PC-9 (cell line): ENCODE measurements around the gene GBA3. TPM values are rescaled to one million over a fixed set of nuclear protein-coding genes. Genes with fewer than 3 reads are reported as not detected.

Experiments
- BruUV-seq: library from RNA; stranded (reverse); fragments of 400-500 nt; replicated peaks from 2 replicates; lab custom pipeline; 2021; lab: Mats Ljungman, UMichigan
- CTCF ChIA-PET: fragments of 300-600 bp; sonication (Branson Sonifier 250); formaldehyde crosslinking; loops from one replicate; lab custom pipeline; 2022; ENCODE audit warnings: antibody characterized with exemption; lab: Charles Lee
- POLR2A ChIA-PET: fragments of 300-600 bp; sonication (Branson Sonifier 250); formaldehyde crosslinking; loops from one replicate; lab custom pipeline; 2022; ENCODE audit warnings: antibody characterized with exemption; ENCODE audit not compliant: unreplicated experiment; lab: Charles Lee
- DNase-seq, 2 experiments: peaks; one replicate each; pipeline versions ENCODE4 v3.0.0 to v3.0.0-alpha.2; 2015 to 2022; ENCODE audit warnings: mixed read lengths in 1 of 2
- H2AFZ ChIP-seq: fragments of 200-600 bp; sonication (generic); 2 replicates; pipeline ENCODE4 v1.8.1; 2017; ENCODE audit warnings: antibody characterized with exemption
- H3F3A ChIP-seq: fragments of 200-600 bp; sonication (generic); 2 replicates; pipeline ENCODE4 v1.8.1; 2017; ENCODE audit warnings: antibody characterized with exemption, mild to moderate bottlenecking, low read depth; ENCODE audit not compliant: insufficient read depth
- H3K27ac ChIP-seq: fragments of 200-600 bp; sonication (generic); 2 replicates; pipeline ENCODE4 v1.6.1; 2016; ENCODE audit warnings: mixed run types
- H3K27me3 ChIP-seq: fragments of 200-600 bp; sonication (generic); 2 replicates; pipeline ENCODE4 v1.6.1; 2016; ENCODE audit warnings: low read depth, mixed run types; ENCODE audit not compliant: insufficient read depth
- H3K36me3 ChIP-seq: fragments of 200-600 bp; sonication (generic); 2 replicates; pipeline ENCODE4 v1.6.1; 2016; ENCODE audit warnings: low read depth, mixed run types
- H3K4me1 ChIP-seq: fragments of 200-600 bp; sonication (generic); replicated peaks from 2 replicates; pipeline ENCODE4 v1.6.1; 2016; ENCODE audit warnings: mixed run types; ENCODE audit not compliant: insufficient read depth
- H3K4me2 ChIP-seq: fragments of 200-600 bp; sonication (generic); 2 replicates; pipeline ENCODE4 v1.6.1; 2017; ENCODE audit warnings: mixed run types
- H3K4me3 ChIP-seq: fragments of 200-600 bp; sonication (generic); 2 replicates; pipeline ENCODE4 v1.6.1; 2016; ENCODE audit warnings: mixed run types
- H3K79me2 ChIP-seq: fragments of 200-600 bp; sonication (generic); 2 replicates; pipeline ENCODE4 v1.6.1; 2017; ENCODE audit warnings: low read depth, mixed run types
- H3K9me2 ChIP-seq: fragments of 200-600 bp; sonication (generic); 2 replicates; pipeline ENCODE4 v1.8.1; 2017; ENCODE audit warnings: mild to moderate bottlenecking; ENCODE audit not compliant: insufficient read depth
- H3K9me3 ChIP-seq: fragments of 200-600 bp; sonication (generic); 2 replicates; pipeline ENCODE4 v1.8.1; 2016; ENCODE audit warnings: low read depth; ENCODE audit not compliant: insufficient read depth
- H4K20me1 ChIP-seq: fragments of 200-600 bp; sonication (generic); 2 replicates; pipeline ENCODE4 v1.8.1; 2017; ENCODE audit not compliant: insufficient read depth
- CTCF ChIP-seq: fragments of 200-600 bp; sonication (generic); conservative IDR thresholded peaks from 2 replicates; pipeline ENCODE4 v1.6.1; 2017; ENCODE audit warnings: mixed run types, antibody characterized with exemption, mild to moderate bottlenecking, moderate library complexity
- EZH2 ChIP-seq: fragments of 200-600 bp; sonication (generic); IDR thresholded peaks from 2 replicates; pipeline ENCODE4 v1.8.0; 2017; ENCODE audit warnings: antibody characterized with exemption, low read depth
- intact Hi-C: fragments of 100-400 bp; cut with micrococcal nuclease; formaldehyde crosslinking; loops from one replicate; pipeline ENCODE4 v1.10.0; 2022; ENCODE audit not compliant: unreplicated experiment
- total RNA-seq: library from RNA; stranded (reverse); gene quantifications from 2 replicates; pipeline ENCODE4 v1.2.3, GENCODE V29; 2021

GBA3 gene
- total RNA-seq, 1 experiment from 2014 or later: not detected

DNA sequence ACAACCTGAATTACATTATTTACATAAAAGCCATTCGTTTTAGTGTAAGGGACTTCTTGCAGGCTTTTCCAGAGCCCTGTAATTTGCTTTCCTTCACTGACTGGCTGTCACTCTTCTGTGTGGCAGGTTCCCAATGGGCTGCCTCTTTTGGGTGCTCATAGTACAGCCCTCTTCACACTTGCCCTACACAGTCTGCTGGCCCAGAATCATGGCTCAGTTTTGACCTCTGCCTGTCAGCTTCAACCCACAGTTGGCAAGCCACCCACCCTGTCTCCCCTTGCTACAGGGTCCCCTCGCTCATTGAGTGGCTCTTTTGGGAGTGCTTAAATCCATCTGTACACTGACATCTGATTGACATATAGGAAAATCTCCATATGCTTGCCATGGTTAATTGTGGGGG lies 97.9 kb downstream of the GBA3 start:
- 0 out of 2 replicates have a peak, but pooled peaks cover 5% of the 10 kb centered on the region for H3K27me3 ChIP-seq
- no TSS peak for BruUV-seq
- no peaks in the 10 kb centered on the region for H3K9me3 ChIP-seq
- no peak overlapping the region for H2AFZ ChIP-seq
- TF ChIP-seq CTCF: no peak
- TF ChIP-seq EZH2: no peak
- H3K9me2 ChIP-seq: no peaks in the 10 kb centered on the region
- H3F3A ChIP-seq: no peaks in the 10 kb centered on the region
- CTCF ChIA-PET: no interaction called here
- H4K20me1 ChIP-seq: no peaks in the 10 kb centered on the region
- no peak overlapping the region for H3K4me3 ChIP-seq
- POLR2A ChIA-PET: no interaction called here
- intact Hi-C loops: no loop called here
- no peaks in the 10 kb centered on the region for H3K79me2 ChIP-seq
- no peaks in the 10 kb centered on the region for H3K36me3 ChIP-seq
- no peak for DNase-seq
- no peak overlapping the region for H3K27ac ChIP-seq
- no peaks in the 10 kb centered on the region for H3K4me1 ChIP-seq
- no peak overlapping the region for H3K4me2 ChIP-seq

GRCh38 chr4:22794732-22795131 lies 102.0 kb downstream of the GBA3 start:
- H3K9me3 ChIP-seq: no peaks in the 10 kb centered on the region
- no peak overlapping the region for H3K4me3 ChIP-seq
- 0 out of 2 replicates have a peak, but pooled peaks cover 5% of the 10 kb centered on the region for H3K27me3 ChIP-seq
- H3K27ac ChIP-seq: no peak overlapping the region
- no peak overlapping the region for H2AFZ ChIP-seq
- H3K9me2 ChIP-seq: no peaks in the 10 kb centered on the region
- H3F3A ChIP-seq: no peaks in the 10 kb centered on the region
- H3K36me3 ChIP-seq: no peaks in the 10 kb centered on the region
- CTCF ChIA-PET: no interaction called here
- no peaks in the 10 kb centered on the region for H3K4me1 ChIP-seq
- H4K20me1 ChIP-seq: no peaks in the 10 kb centered on the region
- H3K4me2 ChIP-seq: no peak overlapping the region
- no peaks in the 10 kb centered on the region for H3K79me2 ChIP-seq
- intact Hi-C loops: no loop called here
- POLR2A ChIA-PET: interaction anchor here (0.7 kb wide), 1 partner anchor 1557 kb away, joined by 4 read pairs; no protein-coding TSS in a partner anchor
- no peak for DNase-seq
- TF ChIP-seq CTCF (no peak), EZH2 (no peak)
- no TSS peak for BruUV-seq

GRCh38 chr4:22801391-22801790 lies 108.7 kb downstream of the GBA3 start:
- Histone ChIP-seq H3K79me2 (no peaks in the 10 kb centered on the region), H3K27me3 (no peaks in the 10 kb centered on the region), H3K4me1 (no peaks in the 10 kb centered on the region), H3K27ac (no peak overlapping the region), H3K4me3 (no peak overlapping the region), H3K9me2 (no peaks in the 10 kb centered on the region), H3K36me3 (no peaks in the 10 kb centered on the region), H4K20me1 (no peaks in the 10 kb centered on the region), H3K4me2 (no peak overlapping the region), H2AFZ (no peak overlapping the region), H3K9me3 (no peaks in the 10 kb centered on the region), H3F3A (no peaks in the 10 kb centered on the region)
- CTCF ChIA-PET: no interaction called here
- intact Hi-C loops: no loop called here
- BruUV-seq: no TSS peak
- DNase-seq: no peak
- POLR2A ChIA-PET: no interaction called here
- TF ChIP-seq EZH2 (no peak), CTCF (no peak)
